ENCODE data around the gene AGXT. TPM values are rescaled to one million over a fixed set of nuclear protein-coding genes. Genes with fewer than 3 reads are reported as not detected.

AGXT gene
- total RNA-seq, 4 donors from 2014 or later, result 0.80 TPM; not detected in 3

GRCh38 chr2:240914645-240915525 lies 46.3 kb downstream of the AGXT start:
- 56% methylated on average over 7 of the region's 25 CpGs for WGBS

DNA sequence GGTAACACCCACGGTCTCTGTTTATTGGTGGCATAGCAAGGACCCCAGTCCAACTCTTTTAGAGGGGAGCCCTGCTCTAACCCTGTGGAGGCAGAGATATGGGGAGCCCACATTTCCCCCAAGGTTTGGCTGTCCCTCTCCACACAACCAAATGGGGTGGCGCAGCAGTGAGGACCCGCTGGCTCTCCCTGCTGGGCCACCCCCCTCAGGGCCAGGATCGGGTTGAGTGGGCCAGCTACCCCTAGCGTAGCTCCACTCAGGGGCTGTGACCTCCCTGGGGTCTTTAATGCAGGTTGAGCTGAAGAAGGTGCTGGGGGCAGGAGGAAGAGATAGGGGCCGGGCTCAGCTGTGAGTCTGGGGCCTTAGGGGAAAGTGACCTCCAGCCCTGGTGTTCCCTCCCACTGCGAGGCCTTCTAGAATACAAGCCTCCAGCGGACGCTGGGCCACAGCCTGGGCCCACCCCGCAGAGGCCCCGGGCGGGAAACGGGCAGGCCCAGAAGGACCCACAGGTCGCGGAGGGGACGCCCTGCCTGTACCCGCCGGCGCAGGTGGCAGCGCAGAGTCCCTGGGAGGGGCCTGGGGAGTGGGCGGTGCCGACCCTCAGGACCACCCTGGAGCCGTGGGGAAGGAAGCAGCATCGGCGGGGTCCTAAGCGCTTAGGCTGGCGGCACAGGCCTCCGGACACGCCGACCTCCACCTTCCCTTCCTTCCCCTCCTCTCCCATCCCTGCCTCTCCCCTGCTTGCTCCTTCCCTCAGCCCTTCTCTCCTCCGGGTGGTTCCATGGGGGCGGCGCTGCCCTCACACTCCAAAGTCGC lies 47.1 kb downstream of the AGXT start:
- Histone ChIP-seq H3K4me1 (peaks cover 70% of the 10 kb centered on the region), H3K27ac (peak overlapping the region; percentile 5), H3K4me3 (no peak overlapping the region), H3K36me3 (no peaks in the 10 kb centered on the region), H3K9me3 (no peaks in the 10 kb centered on the region), H3K27me3 (peaks cover 16% of the 10 kb centered on the region)
- TF ChIP-seq EP300 (IDR thresholded peaks at IDR 0.05) (no peak), POLR2A (IDR thresholded peaks at IDR 0.05) (no peak), POLR2AphosphoS5 (IDR thresholded peaks at IDR 0.05) (no peak)
- TF ChIP-seq, protein P1, sequence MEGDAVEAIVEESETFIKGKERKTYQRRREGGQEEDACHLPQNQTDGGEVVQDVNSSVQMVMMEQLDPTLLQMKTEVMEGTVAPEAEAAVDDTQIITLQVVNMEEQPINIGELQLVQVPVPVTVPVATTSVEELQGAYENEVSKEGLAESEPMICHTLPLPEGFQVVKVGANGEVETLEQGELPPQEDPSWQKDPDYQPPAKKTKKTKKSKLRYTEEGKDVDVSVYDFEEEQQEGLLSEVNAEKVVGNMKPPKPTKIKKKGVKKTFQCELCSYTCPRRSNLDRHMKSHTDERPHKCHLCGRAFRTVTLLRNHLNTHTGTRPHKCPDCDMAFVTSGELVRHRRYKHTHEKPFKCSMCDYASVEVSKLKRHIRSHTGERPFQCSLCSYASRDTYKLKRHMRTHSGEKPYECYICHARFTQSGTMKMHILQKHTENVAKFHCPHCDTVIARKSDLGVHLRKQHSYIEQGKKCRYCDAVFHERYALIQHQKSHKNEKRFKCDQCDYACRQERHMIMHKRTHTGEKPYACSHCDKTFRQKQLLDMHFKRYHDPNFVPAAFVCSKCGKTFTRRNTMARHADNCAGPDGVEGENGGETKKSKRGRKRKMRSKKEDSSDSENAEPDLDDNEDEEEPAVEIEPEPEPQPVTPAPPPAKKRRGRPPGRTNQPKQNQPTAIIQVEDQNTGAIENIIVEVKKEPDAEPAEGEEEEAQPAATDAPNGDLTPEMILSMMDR (IDR thresholded peaks at IDR 0.05), result no peak
- DNase-seq (ENCODE audit: low spot score in 2 of 2), result peak; percentile 60 to 76
- WGBS, result 38% methylated on average over 32 of the region's 34 CpGs

More at GRCh38 chr2:240914645-240915525, 46.3 kb downstream of the AGXT start:
- DNase-seq (ENCODE audit: low spot score in 2 of 2), result peak in 1 of 2 donors; percentile 57
- Histone ChIP-seq H3K4me3 (no peak overlapping the region), H3K9me3 (no peaks in the 10 kb centered on the region), H3K27me3 (peaks cover 16% of the 10 kb centered on the region), H3K27ac (no peak overlapping the region), H3K4me1 (peaks cover 64% of the 10 kb centered on the region), H3K36me3 (no peaks in the 10 kb centered on the region)
- TF ChIP-seq, protein P1 (IDR thresholded peaks at IDR 0.05), result no peak
- TF ChIP-seq POLR2AphosphoS5 (IDR thresholded peaks at IDR 0.05) (no peak), POLR2A (IDR thresholded peaks at IDR 0.05) (no peak), EP300 (IDR thresholded peaks at IDR 0.05) (no peak)

GRCh38 chr2:240916571-240917008 lies 48.0 kb downstream of the AGXT start:
- Histone ChIP-seq H3K27me3 (peaks cover 16% of the 10 kb centered on the region), H3K9me3 (no peaks in the 10 kb centered on the region), H3K4me1 (peaks cover 79% of the 10 kb centered on the region), H3K4me3 (no peak overlapping the region), H3K36me3 (no peaks in the 10 kb centered on the region), H3K27ac (peak overlapping the region; percentile 3)
- no peak for TF ChIP-seq POLR2A (IDR thresholded peaks at IDR 0.05)
- peak in 2 of 3 donors; percentile 37 to 87 for TF ChIP-seq POLR2AphosphoS5 (IDR thresholded peaks at IDR 0.05)
- WGBS, result 32% methylated on average over 8 of the region's 24 CpGs
- DNase-seq (ENCODE audit: low spot score in 2 of 2), result peak; percentile 87 to 89

- 78% methylated on average over 5 of the region's 20 CpGs for whole genome bisulfite sequencing
- Histone ChIP-seq H3K9me3 (no peaks in the 10 kb centered on the region), H3K27ac (peak overlapping the region; percentile 10), H3K4me3 (no peak overlapping the region), H3K4me1 (peaks cover 84% of the 10 kb centered on the region), H3K27me3 (peaks cover 16% of the 10 kb centered on the region), H3K36me3 (no peaks in the 10 kb centered on the region)
- TF ChIP-seq POLR2A (IDR thresholded peaks at IDR 0.05) (no peak), EP300 (IDR thresholded peaks at IDR 0.05) (no peak), POLR2AphosphoS5 (IDR thresholded peaks at IDR 0.05) (no peak)
- TF ChIP-seq, protein P1 (IDR thresholded peaks at IDR 0.05), result no peak
- DNase-seq (ENCODE audit: low spot score in 2 of 2), result peak; percentile 65 to 79
Measured at GRCh38 chr2:240917009-240917683, 48.5 kb downstream of the AGXT start.

- DNase-seq (ENCODE audit: low spot score in 2 of 2), result peak in 1 of 2 donors; percentile 61
- TF ChIP-seq POLR2AphosphoS5 (IDR thresholded peaks at IDR 0.05) (no peak), POLR2A (IDR thresholded peaks at IDR 0.05) (no peak), EP300 (IDR thresholded peaks at IDR 0.05) (no peak)
- TF ChIP-seq, protein P1 (IDR thresholded peaks at IDR 0.05), result no peak
- H3K9me3 ChIP-seq, result no peaks in the 10 kb centered on the region
- no peaks in the 10 kb centered on the region for H3K36me3 ChIP-seq
- peak overlapping the region; percentile 10 for H3K27ac ChIP-seq
- peaks cover 16% of the 10 kb centered on the region for H3K27me3 ChIP-seq
- H3K4me3 ChIP-seq, result no peak overlapping the region
- peaks cover 80% of the 10 kb centered on the region for H3K4me1 ChIP-seq
- 71% methylated on average over 7 of the region's 10 CpGs for WGBS
Measured at GRCh38 chr2:240917684-240918257, 49.1 kb downstream of the AGXT start.
